Chondrocyte (in vitro differentiated cells): ENCODE data around the gene LLPH. TPM values are rescaled to one million over a fixed set of nuclear protein-coding genes. Genes with fewer than 3 reads are reported as not detected.

Source experiments
- DNase-seq: peaks from one replicate; pipeline ENCODE4 v3.0.0; 2021; ENCODE audit warnings: mixed read lengths, low spot score
- H3K27ac Mint-ChIP-seq: one replicate; pipeline ENCODE4 v1.8.0; 2021; ENCODE audit warnings: mild to moderate bottlenecking, moderate library complexity, mixed read lengths; ENCODE audit not compliant: unreplicated experiment
- H3K27me3 Mint-ChIP-seq: 2 replicates; pipeline ENCODE4 v1.8.0; 2021; ENCODE audit warnings: low read depth, mixed read lengths
- H3K36me3 Mint-ChIP-seq: 2 replicates; pipeline ENCODE4 v1.8.0; 2021; ENCODE audit warnings: low read depth, mixed read lengths
- H3K4me1 Mint-ChIP-seq: 2 replicates; pipeline ENCODE4 v1.8.0; 2021; ENCODE audit warnings: low read depth, mild to moderate bottlenecking, mixed read lengths
- H3K4me3 Mint-ChIP-seq: one replicate; pipeline ENCODE4 v1.8.0; 2021; ENCODE audit warnings: mild to moderate bottlenecking, moderate library complexity, mixed read lengths; ENCODE audit not compliant: unreplicated experiment
- H3K9me3 Mint-ChIP-seq: 2 replicates; pipeline ENCODE4 v1.8.0; 2021; ENCODE audit warnings: low read depth, mixed read lengths
- CTCF ChIP-seq: fragments of 200-600 bp; sonication (generic); IDR thresholded peaks from 2 replicates; pipeline ENCODE4 v1.5.0; 2021; ENCODE audit warnings: antibody characterized with exemption, mild to moderate bottlenecking, moderate library complexity
- total RNA-seq: library from RNA; stranded (reverse); gene quantifications from 3 replicates; pipeline ENCODE4 v1.2.1, GENCODE V29; 2021

The LLPH gene
- total RNA-seq, 1 donor from 2014 or later, result 22.8 TPM

DNA sequence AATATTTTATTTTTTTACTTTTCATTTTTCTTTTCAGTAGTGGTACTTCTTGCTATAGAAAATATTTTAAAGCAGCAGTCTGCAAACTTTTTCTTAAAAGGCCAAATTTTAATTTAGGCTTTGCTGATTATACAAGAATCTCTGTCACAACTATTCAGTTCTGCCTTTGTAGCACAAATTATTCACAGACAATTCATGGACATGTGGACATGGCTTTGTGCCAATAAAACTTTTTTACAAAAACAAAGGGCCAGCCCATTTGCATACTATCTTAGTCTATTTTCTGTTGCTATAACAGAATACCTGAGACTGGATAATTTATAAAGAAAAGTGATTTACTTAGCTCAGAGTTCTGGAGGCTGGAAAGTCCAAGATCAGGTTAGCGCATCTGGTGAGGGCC, 17.1 kb downstream of the LLPH start:
- Mint-ChIP-seq H3K27ac (no peak overlapping the region), H3K4me1 (no peaks in the 10 kb centered on the region), H3K36me3 (no peaks in the 10 kb centered on the region), H3K4me3 (no peak overlapping the region), H3K9me3 (peaks cover 3% of the 10 kb centered on the region), H3K27me3 (no peaks in the 10 kb centered on the region)
- no peak for TF ChIP-seq CTCF
- no peak for DNase-seq

GRCh38 chr12:66111605-66112004, 18.9 kb downstream of the LLPH start:
- Mint-ChIP-seq H3K36me3 (no peaks in the 10 kb centered on the region), H3K4me3 (no peak overlapping the region), H3K9me3 (peaks cover 3% of the 10 kb centered on the region), H3K4me1 (peaks cover 7% of the 10 kb centered on the region), H3K27ac (no peak overlapping the region), H3K27me3 (no peaks in the 10 kb centered on the region)
- DNase-seq, result no peak
- TF ChIP-seq CTCF, result no peak

DNA sequence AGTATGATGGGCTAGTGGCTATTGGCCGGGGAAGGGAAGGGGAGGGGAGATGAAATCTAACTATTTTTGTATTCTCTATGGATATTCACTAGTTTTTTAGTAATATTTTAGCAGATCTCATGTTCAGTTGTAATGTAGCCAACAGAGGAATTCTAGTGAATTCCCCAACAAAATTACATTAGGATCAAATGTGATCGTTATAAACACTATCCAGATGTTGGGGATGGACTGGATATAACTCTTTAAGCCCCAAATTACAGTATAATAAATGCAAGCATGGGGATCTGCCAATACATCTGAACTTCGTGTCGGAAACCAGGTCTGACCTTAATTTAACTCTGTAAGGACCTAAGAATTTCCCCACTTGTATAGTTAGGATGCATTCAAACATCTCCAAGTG, 21.5 kb downstream of the LLPH start:
- no peaks in the 10 kb centered on the region for H3K27me3 Mint-ChIP-seq
- no peaks in the 10 kb centered on the region for H3K9me3 Mint-ChIP-seq
- no peak for DNase-seq
- H3K36me3 Mint-ChIP-seq, result no peaks in the 10 kb centered on the region
- no peak for TF ChIP-seq CTCF
- H3K27ac Mint-ChIP-seq, result no peak overlapping the region
- H3K4me1 Mint-ChIP-seq, result peaks cover 7% of the 10 kb centered on the region
- H3K4me3 Mint-ChIP-seq, result no peak overlapping the region

- no peaks in the 10 kb centered on the region for H3K27me3 Mint-ChIP-seq
- no peak overlapping the region for H3K4me3 Mint-ChIP-seq
- no peaks in the 10 kb centered on the region for H3K36me3 Mint-ChIP-seq
- no peak overlapping the region for H3K27ac Mint-ChIP-seq
- H3K9me3 Mint-ChIP-seq, result no peaks in the 10 kb centered on the region
- peaks cover 7% of the 10 kb centered on the region for H3K4me1 Mint-ChIP-seq
- no peak for TF ChIP-seq CTCF
- DNase-seq, result no peak
Measured at GRCh38 chr12:66108386-66108785, 22.2 kb downstream of the LLPH start.

- Mint-ChIP-seq H3K27me3 (no peaks in the 10 kb centered on the region), H3K4me1 (peaks cover 7% of the 10 kb centered on the region), H3K27ac (no peak overlapping the region), H3K36me3 (no peaks in the 10 kb centered on the region), H3K9me3 (no peaks in the 10 kb centered on the region), H3K4me3 (no peak overlapping the region)
- peak; percentile 91 for TF ChIP-seq CTCF
- DNase-seq, result no peak
Measured at GRCh38 chr12:66107451-66107915, 23.1 kb downstream of the LLPH start.
